HG02642 (cell line): ENCODE results near the gene CALN1.
"Not testable (repeated sequence)": the region's sequence is repeated elsewhere in the genome, so short reads cannot be mapped to it uniquely, and the experiment has no call there.

Experiments
- ATAC-seq: cut with Tn5 transposase; IDR thresholded peaks from one replicate; pipeline ENCODE4 v1.9.1; 2021; ENCODE audit warnings: mild to moderate bottlenecking; ENCODE audit not compliant: unreplicated experiment, poor library complexity

CALN1 gene

GRCh38 chr7:72015136-72015535, 397.0 kb downstream of the CALN1 start:
- ATAC-seq = no peak

DNA sequence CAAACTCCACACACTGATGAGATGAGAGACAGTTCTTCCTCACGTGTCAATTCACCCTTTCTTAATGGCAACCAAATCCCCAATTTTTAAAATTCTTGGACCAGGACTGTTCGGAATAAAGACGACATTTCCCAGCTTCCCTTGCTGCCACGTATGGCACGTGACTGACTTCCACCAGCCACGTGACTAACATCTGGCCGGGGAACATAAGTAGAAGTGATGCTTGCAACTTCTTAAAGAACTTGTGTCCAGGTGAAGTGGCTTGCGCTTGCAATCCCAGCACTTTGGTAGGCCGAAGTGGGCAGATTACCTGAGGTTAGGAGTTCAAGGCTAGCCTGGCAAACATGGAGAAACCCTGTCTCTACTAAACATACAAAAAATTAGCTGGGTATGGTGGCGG, 405.1 kb downstream of the CALN1 start:
- ATAC-seq = no peak

- ATAC-seq = no peak
Observed at GRCh38 chr7:72003236-72003635, 408.9 kb downstream of the CALN1 start.

DNA sequence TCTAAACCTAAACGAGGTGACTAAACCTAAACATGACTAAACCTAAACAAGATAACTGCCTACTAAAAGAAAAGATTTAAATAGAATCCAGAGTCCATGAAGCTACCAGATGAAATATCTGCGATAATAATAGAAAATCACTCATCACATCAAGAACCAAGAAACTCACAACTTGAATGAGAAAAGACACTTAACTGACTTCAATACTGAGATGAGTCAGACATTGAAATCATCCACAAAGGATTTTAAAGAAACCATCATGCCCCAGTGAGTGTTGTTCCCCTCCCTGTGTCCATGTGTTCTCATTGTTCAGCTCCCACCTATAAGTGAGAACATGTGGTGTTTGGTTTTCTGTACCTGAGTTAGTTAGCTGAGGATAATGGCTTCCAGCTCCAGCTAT, 416.0 kb downstream of the CALN1 start:
- ATAC-seq = no peak

DNA sequence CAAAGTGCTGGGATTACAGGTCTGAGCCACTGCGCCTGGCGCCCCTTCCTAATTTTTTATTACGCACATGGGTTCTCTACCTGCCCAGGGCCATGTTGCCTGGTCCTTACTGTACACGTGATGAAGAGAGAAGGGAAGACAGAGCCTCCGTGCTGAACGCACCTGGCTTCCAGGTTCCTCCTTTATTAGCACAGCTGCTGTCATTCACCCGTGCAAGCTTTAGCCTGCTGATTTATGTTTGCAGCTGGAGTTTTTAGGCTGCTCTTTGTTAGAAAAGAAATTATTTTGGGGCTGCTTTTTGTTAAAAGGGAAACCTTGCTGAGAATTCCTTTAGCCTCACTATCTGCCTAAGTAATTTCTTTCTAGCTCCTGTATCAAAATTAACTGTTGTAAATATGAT, 417.0 kb downstream of the CALN1 start:
- no peak for ATAC-seq

DNA sequence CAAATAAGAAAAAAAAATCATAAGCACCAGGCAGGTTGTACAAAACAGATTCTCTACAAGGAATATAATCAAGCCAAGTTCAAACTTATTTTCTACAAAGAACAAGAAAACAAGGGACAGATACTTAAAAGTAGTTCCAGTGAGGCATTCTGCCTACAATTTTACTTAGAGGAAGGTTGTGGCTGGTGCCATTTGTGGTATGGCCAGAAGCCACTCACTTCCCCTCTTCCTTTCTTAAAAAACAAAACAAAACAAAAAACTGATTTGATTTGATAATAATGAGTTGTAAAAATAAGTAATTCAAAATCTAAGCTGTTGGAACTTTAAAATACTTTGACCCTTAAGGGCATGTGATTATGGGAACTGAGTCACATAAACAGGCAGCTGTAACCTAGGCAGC, 420.6 kb downstream of the CALN1 start:
- no peak for ATAC-seq

- ATAC-seq = no peak
Observed at GRCh38 chr7:71990138-71990462, 422.0 kb downstream of the CALN1 start.

DNA sequence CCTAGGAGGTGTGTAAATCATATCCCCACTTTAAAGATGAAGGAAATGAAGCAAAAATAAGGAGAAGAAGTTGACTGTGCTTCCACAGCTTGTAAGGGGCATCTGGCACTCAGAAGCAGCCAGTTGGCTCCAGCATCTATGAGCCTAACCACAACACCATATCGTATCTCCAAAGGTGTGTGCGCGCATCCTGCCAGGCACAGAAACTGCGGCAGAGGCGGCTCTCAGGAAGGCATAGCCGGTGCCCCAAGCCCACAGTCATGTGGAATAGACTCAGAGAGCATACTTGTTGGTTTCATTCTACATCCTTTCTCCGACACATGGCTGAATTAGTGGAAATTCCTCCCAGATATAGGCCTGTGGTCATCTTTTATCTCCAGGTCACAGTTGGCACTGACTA, 423.9 kb downstream of the CALN1 start:
- no peak for ATAC-seq

GRCh38 chr7:71987200-71987767, 424.9 kb downstream of the CALN1 start:
- no peak for ATAC-seq

DNA sequence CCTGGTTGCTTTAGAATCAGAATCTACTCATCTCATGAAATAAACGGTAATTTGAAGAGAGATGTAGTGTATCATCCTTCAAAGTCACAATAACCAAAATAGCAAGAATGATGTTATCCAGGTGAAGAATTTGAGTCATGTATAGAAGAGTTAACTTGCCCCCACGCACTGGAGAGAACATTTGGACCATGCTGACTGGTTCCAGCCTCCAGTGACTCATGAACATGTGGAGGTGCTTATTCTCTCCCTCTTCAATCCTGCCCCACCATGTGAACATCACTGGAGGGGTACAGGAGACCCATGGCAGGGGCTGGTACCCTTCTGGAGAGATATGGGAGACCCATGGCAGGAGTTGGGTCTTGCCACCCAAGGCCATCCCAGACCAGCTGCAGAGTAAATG, 427.8 kb downstream of the CALN1 start:
- no peak for ATAC-seq

DNA sequence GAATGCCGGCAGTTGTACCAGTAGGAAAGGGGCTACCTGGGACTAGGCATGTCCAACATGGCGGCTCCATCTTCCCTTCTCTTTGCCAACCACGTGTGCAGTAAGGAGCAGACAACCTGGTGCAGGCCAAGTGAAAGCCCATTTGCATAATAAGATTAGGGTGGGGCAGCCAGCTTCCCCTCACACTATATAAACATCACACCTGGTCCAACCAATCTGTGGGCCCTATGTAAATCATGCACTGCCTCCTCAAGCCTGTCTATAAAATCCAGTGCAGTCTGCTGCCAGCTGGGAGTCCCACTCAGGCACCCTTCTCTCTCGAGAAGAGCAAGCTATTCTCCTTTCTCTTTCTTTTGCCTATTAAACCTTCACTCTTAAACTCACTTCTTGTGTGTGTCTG, 429.3 kb downstream of the CALN1 start:
- no peak for ATAC-seq

DNA sequence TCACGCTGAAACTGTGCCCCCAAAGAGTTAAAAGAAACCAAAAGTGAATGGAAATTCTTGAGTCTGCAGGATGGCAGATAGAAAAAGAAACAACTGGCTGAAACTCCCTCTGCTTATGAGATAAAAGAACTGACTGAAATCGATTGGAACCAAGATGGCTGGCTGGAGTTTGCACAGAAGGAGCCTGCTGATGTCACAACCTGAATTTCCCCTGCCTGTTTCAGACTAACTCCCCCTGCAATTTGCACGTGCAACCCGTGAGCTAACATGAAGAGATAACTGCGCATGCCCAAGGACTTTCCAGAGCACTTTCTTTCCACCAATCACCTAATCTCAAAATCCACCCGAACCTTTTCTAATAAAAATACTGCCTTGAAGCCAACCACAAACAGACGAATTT, 435.5 kb downstream of the CALN1 start:
- ATAC-seq = no peak

- no peak for ATAC-seq
Observed at GRCh38 chr7:71974611-71975010, 437.5 kb downstream of the CALN1 start.

DNA sequence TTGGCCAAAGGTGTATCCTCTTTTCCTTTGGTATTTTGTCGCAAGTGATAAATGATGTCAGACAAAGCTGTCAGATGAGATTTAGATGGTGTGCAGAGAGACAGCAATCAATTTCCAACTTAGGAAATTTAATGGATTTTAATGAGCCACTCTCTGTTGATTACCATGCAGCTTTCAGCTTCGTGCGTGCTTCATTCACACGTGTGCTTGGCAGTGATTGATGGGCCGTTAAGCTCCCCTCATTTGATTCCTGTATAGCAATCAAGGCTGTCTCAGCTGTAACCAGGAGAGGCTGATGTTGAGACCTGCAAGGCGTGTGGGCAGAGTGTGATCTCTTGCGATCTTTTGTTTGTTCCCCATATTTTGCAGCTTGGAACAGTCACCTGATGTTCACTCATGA, 439.6 kb downstream of the CALN1 start:
- ATAC-seq = no peak

GRCh38 chr7:71970725-71971124, 441.4 kb downstream of the CALN1 start:
- no peak for ATAC-seq

DNA sequence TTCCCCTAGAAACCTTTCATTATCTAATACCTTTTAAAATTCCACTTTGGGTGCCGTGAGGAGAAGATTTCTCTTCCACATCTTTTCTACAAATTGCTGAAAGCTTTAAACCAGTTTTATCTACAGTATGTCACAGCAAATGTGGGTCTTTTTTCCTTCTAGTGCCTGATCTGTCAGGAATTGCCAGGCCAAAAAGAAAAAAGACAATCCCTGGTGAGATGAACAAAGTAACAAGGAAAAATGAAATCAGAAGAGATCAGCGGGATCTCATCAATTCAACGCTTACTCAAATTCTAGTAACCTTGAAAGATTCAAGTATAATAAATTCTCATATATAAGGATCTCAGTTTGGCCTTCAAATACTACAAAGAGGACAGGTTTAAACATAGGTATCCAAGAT, 449.5 kb downstream of the CALN1 start:
- ATAC-seq = no peak

DNA sequence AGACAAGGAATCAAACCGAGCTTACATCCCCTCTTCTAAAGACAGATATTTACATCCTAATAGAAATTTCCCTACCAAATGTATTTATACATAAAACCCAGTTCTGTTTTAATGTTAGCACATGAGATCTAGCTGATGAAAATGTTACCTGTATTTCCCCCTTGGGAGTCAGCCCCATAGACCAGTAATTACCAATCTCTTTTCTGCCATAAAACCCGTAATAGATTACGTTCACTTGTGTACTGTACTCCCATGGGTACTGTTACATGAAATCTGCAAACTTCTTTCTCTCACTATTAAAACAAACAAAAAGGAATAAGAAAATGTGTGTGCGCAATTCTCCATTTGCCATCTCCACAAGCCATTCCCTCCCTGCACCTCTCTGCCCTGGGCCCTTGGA, 450.9 kb downstream of the CALN1 start:
- no peak for ATAC-seq

DNA sequence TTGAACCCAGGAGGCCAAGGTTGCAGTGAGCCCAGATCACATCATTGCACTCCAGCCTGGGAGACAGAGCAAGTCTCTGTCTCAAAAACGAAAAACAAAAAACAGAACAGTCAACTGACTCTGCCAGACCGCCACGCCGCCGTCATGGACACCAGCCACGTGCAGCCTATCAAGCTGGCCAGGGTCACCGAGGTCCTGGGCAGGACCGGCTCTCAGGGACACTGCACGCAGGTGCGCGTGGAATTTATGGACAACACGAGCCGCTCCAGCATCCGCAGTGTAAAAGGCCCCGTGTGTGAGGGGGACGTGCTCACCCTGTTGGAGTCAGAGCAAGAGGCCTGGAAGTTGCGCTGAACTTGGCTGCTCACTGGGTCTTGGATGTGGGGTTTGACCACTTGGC, 470.0 kb downstream of the CALN1 start:
- ATAC-seq = no peak

- ATAC-seq = no peak
Observed at GRCh38 chr7:71937840-71938371, 474.2 kb downstream of the CALN1 start.

DNA sequence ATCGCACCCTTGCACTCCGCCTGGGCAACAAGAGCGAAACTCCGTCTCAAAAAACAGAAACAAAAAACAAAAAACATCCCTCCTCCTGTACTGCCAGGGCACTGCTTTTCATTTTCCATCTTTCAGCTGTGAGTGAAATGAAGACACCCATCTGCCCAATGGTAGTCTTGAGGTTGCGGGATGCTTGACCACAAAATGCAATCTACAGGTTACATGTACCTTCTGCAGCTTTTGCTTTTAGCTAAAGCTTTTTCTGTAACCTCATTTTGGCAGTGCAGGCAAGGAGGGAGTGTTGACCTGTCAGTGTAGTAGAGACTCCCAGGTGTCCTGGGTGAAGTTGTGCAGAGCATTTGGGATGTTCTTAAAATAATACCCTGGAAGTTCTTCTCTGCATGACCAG, 476.5 kb downstream of the CALN1 start:
- no peak for ATAC-seq

DNA sequence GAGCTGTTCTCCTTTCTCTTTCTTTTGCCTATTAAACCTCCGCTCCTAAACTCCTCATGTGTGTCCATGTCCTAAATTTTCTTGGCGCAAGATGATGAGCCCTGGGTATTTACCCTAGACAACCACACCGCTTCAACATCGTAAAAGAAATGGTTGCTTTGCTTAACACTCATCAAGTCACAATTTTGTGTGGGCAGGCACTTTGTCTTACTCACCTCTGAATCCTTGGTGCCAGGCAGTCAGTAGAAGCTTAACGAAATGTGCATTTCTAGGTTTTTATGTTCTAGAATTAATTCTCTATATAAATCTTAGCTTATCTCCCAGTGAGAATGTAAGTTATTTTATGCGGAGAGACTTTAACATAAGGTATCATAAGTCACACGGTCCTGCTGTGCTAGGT, 478.7 kb downstream of the CALN1 start:
- no peak for ATAC-seq

GRCh38 chr7:71925663-71926062, 486.5 kb downstream of the CALN1 start:
- ATAC-seq = no peak

- ATAC-seq = not testable (repeated sequence)
Observed at GRCh38 chr7:71914204-71914603, 497.9 kb downstream of the CALN1 start.
